Measurements from ENCODE around the gene CPO. TPM values are rescaled to one million over a fixed set of nuclear protein-coding genes. Genes with fewer than 3 reads are reported as not detected.

The CPO gene
- total and polyA plus RNA-seq, 9 of the 15 experiments (the other 6 are each of a cell fraction or from before 2014, with no cell fraction given) = not detected

- TF ChIP-seq POLR3A (IDR thresholded peaks at IDR 0.05; ENCODE audit: borderline replicate concordance, extremely low read depth, insufficient read depth, insufficient read length) (no peak), CTBP1 (IDR thresholded peaks at IDR 0.05; ENCODE audit: borderline replicate concordance) (no peak), BDP1 (IDR thresholded peaks at IDR 0.05; ENCODE audit: insufficient read depth, insufficient read length) (no peak)
Observed at GRCh38 chr2:206974551-206974950, 35.2 kb downstream of the CPO start (continued).

- no peak for TF ChIP-seq POLR2H (tag; IDR thresholded peaks at IDR 0.05; ENCODE audit: low read depth)
- TF ChIP-seq ILF3 (IDR thresholded peaks at IDR 0.05; ENCODE audit: borderline replicate concordance) = no peak
- no peak for TF ChIP-seq XRCC5 (IDR thresholded peaks at IDR 0.05; ENCODE audit: low read depth, low read length)
- TF ChIP-seq BRF2 (IDR thresholded peaks at IDR 0.05; ENCODE audit: borderline replicate concordance, insufficient read depth, insufficient read length) = no peak
- no peak for TF ChIP-seq EWSR1 (IDR thresholded peaks at IDR 0.05; ENCODE audit: borderline replicate concordance, low read depth, partially characterized antibody)
- no peak for TF ChIP-seq ARID2 (IDR thresholded peaks at IDR 0.05)
- no peak for TF ChIP-seq ARHGAP35 (IDR thresholded peaks at IDR 0.05; ENCODE audit: partially characterized antibody)
- no peak for TF ChIP-seq ETS2 (tag; IDR thresholded peaks at IDR 0.05; ENCODE audit: borderline replicate concordance, poor library complexity, severe bottlenecking)
- TF ChIP-seq ZNF717 (CRISPR knock-in tag; IDR thresholded peaks at IDR 0.05) = no peak
- TF ChIP-seq PREB (CRISPR knock-in tag; IDR thresholded peaks at IDR 0.05) = no peak
- no peak for TF ChIP-seq POLR2AphosphoS2 (IDR thresholded peaks at IDR 0.05; ENCODE audit: low read length)
- no peak for TF ChIP-seq FOXK2 (conservative IDR thresholded peaks at IDR 0.05 in 1 of 2, IDR thresholded peaks at IDR 0.05 in 1 of 2; ENCODE audit: low read depth in 2 of 2)
- no peak for TF ChIP-seq SREBF2 (CRISPR knock-in tag; IDR thresholded peaks at IDR 0.05)
- TF ChIP-seq ZNF589 (CRISPR knock-in tag; IDR thresholded peaks at IDR 0.05; ENCODE audit: low read depth) = no peak
- TF ChIP-seq BRD4 (IDR thresholded peaks at IDR 0.05) = no peak
- no peak overlapping the region for H3K4me3 ChIP-seq
- H3K4me1 ChIP-seq (replicated peaks in 1 of 2; ENCODE audit: control insufficient read depth in 2 of 2, insufficient read depth in 2 of 2, low read length in 2 of 2) = no peaks in the 10 kb centered on the region
- DNase-seq (ENCODE audit: extremely low read depth in 1 of 4, low spot score in 3 of 4) (no peak), FAIRE-seq (no peak), ATAC-seq (no peak)
- 3% methylated on average over 5 of the region's 5 CpGs for WGBS (ENCODE audit: insufficient coverage, low coverage, missing lambda C conversion rate)
- no TSS peak for BruUV-seq (replicated peaks)
- in situ Hi-C loops (cut with MboI) (loop anchor here (25.0 kb wide), 1 partner anchor 484 kb away; no protein-coding TSS in a partner anchor), intact Hi-C loops (cut with micrococcal nuclease) (no loop called here)
- H4K20me1 ChIP-seq (replicated peaks; ENCODE audit: control insufficient read depth, insufficient read depth, low read length) = no peaks in the 10 kb centered on the region
- H3K9me3 ChIP-seq (replicated peaks; ENCODE audit: control insufficient read depth, insufficient read depth, low read depth, low read length) = no peaks in the 10 kb centered on the region
- H3K9me1 ChIP-seq (ENCODE audit: control insufficient read depth, insufficient read depth, low read length) = no peaks in the 10 kb centered on the region
- H2AFZ ChIP-seq (ENCODE audit: low read depth, low read length) = no peak overlapping the region
- H3K27me3 ChIP-seq (ENCODE audit: control insufficient read depth in 2 of 2, insufficient read depth in 2 of 2, low read length in 2 of 2) = no peaks in the 10 kb centered on the region; a peak in 1 of 5 replicates
- POLR2A ChIA-PET = no interaction called here
- H3K79me2 ChIP-seq (ENCODE audit: control insufficient read depth, insufficient read depth, low read length) = no peaks in the 10 kb centered on the region
- CTCF ChIA-PET (ENCODE audit: low intra/inter-chr PET ratio) = no interaction called here
- H3K27ac ChIP-seq (ENCODE audit: extremely low read depth, low read depth, low read length) = no peak overlapping the region
- no peaks in the 10 kb centered on the region for H3K36me3 ChIP-seq (ENCODE audit: control insufficient read depth, insufficient read depth, low read length)
- H3K4me2 ChIP-seq (ENCODE audit: insufficient read depth, low read length) = no peak overlapping the region
- H3K9ac ChIP-seq (ENCODE audit: insufficient read depth in 1 of 2, low read depth in 2 of 2, low read length in 2 of 2) = no peak overlapping the region
Observed at GRCh38 chr2:206978746-206979145, 39.4 kb downstream of the CPO start.
